Pulmonary artery endothelial cell (primary cell): ENCODE measurements around the gene IL26. TPM values are rescaled to one million over a fixed set of nuclear protein-coding genes. Genes with fewer than 3 reads are reported as not detected.
"Not testable (repeated sequence)": the region's sequence is repeated elsewhere in the genome, so short reads cannot be mapped to it uniquely, and the experiment has no call there.

Experiments
- DNase-seq: peaks from one replicate; pipeline ENCODE4 v3.0.0-alpha.2; 2011; ENCODE audit warnings: low read depth, low spot score
- total RNA-seq: library from RNA; depleted of rRNA; stranded (reverse); fragments of >200 nt; gene quantifications from 2 replicates; pipeline ENCODE4 v1.2.3, GENCODE V29; 2014

IL26 gene
- total RNA-seq, 1 donor from 2014 or later = not detected

DNA sequence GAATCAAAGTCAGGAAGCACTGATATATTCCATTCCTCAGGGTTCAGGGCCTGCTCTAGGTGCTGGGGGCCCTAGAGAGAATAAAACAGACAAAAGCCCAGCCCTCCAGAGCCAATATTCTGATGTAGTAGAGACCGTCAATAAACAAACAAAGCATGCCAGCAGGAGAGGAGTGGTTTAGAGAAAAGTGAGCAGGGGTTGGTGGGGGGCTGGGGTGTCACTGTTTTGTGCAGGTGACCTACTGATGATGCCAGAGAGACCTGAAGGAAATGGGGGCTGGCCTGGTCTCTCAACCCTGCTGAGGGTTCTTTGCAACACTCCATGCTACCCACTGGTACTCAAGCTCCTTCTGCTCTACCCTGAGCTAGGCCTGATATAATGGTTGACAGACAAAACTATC, 26.5 kb downstream of the IL26 start:
- DNase-seq = no peak

DNA sequence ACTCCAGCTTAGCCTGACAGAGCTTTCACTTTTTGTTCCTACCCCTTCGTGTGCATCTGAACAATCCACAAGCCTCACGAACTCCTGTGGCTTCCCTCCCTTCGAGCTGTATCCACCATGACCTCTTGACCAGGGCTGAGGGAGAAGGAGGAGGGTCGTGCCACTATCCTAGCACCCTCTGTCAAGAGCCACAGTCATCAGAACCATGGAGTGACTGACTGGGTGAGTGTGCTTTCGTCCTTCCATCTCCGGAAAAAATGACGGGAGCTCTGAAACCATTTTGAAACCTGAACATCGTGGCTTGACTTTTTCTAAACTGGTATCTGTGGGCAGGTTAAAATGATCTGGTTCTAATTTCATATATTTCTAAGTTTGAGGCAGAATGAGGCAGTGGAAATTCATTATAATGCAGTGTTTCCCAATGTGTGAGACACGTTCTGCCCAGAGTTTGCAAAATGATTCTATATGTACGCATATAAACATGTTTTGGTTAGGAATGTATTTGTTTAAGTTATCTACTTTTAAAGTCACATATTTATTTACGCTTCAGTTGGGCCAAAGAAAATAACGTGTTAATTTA, 27.0 kb downstream of the IL26 start:
- no peak for DNase-seq

DNA sequence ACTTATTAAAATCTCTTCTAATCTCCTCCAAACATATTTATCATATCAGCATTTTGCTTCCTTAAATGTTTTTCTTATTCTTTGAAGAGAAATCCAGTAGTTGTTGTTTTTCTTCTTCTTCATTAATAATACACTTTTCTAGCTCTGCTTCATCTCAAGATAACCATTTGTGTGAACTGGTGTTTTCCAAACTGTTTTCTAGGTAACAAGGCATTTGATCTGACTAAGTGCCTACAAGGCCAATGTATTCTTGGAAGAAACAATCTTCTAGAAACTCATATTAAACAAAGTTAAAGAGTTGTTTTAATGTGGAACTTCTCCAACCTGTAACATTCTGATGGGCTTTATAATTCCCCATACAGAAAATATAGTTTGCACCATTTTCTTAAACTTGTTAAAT, 35.3 kb downstream of the IL26 start:
- DNase-seq = no peak

DNA sequence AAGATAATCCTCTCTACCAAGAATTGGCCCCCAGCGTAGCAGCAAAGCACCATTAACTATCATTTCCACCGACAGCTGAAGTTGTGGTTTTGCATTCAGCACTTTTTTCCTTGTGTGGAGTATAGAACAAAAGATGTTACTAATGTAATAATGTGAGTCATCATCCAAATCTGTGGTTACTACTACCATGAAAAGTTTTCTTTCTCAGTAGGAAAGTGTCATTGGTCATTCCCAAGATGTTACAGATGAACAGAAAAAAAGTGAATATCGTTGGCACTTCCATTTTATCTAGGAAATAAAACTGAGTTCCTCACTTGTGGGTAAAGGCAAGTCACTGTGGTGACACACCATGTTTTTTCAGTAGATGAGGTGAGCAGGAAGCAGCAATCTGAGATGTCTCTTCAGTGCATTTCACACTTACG, 35.8 kb downstream of the IL26 start:
- DNase-seq = no peak

DNA sequence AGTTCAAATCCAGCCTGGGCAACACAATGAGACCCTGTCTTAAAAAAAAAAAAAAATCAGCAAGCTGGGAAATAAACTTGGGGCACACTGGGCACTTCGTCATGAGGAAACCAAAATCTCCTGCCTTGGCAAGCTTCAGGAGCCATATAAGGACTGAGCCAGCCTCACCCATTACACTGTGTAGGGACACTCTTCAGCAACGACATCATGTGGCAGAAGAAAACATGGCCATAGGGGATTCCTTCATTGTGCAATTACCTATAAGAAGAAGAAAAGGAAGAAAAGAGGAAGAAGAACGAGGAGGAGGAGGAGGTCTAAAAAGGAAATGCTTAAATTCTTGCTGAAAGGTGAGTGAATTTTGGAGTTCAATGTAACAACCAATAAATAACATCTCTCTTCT, 40.0 kb downstream of the IL26 start:
- no peak for DNase-seq

DNA sequence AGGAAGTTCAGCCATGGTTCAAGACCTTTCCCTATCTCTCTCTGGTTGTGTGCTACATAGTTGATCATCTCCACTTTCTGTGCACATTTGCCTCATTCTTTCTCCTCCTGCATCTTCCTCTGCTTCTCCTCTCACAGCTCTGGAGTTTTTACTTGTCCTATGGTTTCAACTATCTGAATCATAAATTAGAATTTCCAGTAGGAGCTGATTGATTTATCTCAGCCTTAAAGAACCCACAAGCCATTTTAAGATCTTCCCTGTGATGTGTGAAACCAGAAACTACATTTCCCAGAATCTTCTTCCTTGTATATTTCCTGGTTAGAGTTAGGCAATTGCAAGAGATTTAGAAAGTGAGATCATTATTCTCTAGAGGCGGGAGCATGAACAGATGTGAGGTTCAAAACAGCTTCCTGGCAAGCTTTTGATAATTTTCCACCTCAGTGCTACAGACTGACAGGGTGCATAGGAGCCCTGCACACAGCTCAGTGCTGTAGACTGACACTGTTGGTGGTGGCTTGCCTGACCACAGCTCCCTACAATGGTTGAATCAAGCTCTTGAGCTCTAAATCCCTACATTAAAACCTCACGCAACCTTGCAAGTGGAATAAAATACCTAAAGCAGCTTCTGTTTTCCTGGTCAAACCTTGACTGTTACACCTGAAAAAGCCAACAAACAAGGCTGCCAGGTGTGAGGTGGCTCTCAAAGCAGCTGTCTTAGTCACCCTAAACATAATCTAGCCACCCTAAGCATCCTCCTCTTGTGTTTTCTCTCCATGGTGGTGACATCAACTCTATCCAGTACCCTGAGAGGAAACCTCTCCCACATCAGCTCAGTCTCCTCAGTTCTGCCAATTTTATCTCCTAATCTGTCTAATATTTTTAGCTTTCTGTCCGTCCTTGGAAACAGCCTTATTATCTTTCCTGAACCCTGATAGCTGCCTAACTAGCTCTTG, 44.5 kb downstream of the IL26 start:
- no peak for DNase-seq

DNA sequence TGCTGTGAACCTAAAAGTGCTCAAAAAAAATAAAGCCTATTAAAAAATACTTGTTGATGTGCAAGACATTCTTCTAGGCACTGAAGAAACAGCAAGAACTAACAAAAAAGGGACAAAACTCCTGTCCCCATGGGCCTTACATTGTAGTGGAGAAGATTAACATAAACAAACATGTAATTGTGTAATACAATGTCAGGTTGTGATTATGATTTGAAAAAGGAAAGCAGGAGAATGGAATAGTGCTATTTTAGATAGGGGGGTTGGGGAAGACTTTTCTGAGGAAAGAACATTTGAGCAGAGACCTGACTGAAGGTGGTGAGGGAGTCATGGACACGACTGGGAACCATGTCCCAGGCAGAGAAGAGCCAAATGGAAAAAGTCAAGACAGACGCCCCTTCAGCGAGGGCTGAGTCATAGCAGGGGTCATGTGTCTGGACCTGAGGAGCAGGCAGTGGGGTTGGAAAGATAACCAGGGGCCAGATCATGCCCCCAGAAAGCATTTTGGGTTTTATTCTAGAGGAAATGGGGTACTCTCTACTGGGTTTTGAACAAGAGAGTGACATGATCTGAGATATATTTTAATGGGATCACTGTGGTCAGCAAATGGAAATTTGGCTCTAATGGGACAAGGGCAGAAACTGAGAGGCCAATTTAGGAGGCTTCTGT, 46.7 kb downstream of the IL26 start:
- no peak for DNase-seq

DNA sequence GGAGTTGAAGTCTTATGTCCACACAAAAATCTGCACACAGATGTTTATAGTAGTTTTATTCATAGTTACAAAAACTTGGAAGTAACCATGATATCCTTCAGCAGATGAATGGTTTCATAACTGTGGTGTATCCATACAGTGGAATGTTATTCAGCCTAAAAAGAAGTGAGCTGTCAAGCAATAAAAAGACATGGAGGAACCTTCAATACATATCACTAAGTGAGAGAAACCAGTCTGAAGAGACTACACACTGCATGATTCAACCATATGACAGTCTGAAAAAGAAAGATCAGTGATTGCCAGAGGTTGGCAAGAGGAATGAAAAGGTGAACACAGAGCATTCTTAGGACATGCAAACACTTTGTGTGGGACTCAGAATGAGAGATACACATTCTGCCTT, 47.4 kb downstream of the IL26 start:
- no peak for DNase-seq

DNA sequence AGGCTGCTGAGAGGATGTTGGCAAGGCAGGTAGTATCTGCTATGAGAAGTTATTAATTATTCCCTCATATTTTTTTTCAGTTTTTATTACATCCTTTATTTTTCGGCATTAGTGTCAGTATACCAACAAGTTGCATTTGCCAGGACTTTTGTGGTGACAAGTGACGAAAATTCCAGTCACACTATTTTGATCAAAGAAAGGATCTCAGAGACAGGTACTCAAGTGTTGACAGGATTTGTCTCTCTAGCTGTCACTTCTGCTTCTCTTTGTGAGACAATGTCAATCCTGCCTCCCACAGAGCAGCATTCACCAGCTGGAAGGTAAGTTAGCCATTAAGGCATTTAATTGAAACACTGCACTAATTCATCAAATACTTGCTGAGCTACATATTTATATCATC, 48.0 kb downstream of the IL26 start:
- no peak for DNase-seq

DNA sequence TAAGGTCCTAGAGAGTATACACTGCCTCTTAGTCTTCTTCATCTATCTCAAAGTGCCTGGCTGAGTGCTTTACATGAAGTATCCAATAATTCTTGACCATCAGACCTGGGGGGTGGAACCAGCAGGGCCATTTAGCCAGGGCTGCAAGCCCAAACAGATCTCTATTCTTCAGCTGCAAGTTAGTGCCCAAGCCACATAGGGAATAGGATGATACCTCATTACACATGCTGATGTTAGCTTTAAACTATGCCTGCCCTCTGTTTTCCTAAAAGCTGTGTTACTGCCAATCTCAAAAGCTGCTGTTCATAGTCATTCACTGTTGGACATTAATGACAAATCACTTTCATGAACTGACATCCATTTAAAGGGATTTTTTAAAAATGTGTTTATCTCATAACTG, 49.4 kb downstream of the IL26 start:
- DNase-seq = no peak

DNA sequence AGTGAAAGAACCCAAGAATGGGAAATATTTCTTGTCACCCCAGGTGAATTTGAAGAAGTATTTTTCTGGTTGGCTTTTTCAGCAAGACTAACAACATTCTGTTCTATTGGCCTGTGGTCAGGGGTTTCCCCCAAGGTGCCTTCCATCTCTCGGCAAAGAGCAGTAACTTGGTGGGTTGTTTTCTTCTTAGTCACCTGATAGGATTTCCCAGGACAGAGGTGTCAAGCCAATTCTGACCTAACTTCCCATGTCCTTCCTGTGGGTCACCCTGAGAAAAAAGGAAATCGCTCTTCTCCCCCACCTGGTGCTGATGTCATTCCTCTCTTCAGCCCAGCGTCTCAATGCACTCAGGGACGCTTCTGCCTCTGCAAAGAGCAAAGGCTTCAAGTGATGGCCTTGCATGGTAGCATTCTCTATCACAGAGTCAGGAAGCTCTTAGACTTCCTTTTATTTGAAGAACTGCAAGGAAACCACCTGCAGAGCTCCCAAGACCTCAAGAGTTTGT, 50.0 kb downstream of the IL26 start:
- DNase-seq = no peak

DNA sequence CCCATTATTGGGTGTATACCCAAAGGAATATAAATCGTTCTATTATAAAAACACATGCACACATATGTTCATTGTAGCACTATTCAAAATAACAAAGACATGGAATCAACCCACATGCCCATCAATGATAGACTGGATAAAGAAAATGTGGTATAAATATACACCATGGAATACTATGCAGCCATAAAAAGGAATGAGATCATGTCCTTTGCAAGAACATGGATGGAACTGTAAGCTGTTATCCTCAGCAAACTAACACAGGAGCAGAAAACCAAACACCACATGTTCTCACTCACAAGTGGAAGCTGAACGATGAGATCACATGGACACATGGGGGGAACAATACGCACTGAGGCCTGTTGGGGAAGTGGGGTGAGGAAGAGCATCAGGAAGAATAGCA, 50.8 kb downstream of the IL26 start:
- DNase-seq = not testable (repeated sequence)

DNA sequence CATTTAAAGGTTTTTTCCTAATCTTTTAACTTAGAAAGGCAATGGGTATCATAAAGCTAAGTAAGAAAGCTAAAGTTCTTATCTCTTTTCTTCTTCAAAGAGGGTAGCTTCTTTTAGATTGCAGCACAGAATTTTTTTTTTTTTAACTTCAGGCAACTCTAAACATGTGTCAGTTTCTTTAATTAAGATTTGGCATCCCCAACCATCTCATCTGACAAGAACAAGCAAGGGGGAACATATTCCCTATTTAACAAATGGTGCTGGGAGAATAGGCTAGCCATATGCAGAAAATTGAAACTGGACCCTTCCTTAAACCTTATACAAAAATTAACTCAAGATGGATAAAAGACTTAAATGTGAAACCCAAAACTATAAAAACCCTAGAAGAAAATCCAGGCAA, 51.8 kb downstream of the IL26 start:
- no peak for DNase-seq

DNA sequence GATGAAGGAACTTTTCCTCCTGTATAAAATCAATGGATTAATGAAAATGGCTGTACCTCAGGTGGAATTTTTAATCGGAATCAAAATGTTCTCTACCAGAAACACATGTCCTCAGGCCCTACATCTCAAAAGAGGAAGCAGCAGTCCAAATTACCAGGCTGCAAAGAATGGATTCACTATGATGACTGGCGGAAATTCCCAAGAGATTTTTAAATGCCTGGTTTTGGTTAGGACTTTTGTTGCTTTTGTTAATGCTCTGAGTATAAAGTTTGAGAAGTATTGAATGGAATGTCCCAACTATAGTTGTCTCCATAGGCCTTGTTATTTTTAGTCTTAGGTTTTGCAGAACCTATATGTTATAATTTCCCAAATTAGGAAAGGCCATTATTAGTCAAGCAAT, 54.9 kb downstream of the IL26 start:
- no peak for DNase-seq

DNA sequence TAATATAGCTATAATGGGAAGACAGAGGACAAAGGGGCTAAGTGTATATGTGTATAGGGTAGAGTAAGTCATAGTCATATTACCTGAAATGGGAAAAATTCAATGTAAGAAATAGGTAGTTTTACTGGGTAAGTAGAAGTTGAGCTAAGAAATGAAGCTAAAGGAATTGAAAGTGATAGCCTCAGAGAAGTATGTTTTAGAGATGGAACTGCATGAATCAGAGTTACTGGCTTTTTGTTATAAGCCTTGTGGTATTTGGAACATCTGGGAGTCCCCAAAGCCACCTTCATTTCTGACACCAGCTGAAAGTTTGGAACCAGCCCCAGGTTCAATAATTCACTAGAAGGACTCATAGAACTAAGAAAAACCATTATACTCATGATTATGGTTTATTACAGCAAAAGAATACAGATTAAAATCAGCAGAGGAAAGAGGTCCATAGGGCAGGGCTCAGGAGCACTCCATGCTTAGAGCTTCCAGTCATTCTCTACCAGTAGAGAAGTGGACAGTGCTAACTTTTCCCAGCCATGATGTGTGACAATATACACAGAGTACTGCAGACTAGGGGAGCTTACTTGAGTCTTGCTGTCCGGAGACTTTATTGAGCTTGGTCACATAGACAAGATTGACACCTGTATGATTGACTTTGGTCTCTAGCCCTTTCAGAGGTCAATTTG, 56.3 kb downstream of the IL26 start:
- no peak for DNase-seq

DNA sequence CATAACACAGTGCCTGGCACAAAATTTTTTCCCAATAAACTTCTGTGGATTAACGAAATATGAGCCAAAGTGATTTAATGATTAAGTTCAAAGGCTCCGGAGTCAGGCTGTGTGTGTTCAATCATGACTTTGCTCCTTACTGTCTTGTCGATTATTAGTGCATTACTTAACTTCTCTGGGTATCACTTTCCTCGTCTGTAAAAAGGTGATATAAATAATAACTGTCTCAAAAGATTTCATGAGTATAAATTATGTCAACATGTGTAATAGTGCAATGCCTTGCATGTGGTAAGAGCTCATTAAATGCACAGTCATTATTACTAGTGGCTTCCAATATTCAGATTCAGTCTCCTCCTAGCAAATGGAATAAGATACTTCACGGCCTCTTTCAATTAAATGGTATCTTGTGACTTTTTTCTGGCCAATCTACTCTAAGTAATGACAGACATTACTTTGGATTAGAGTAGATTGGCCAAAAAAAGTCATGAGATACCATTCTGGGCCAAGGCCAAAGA, 59.2 kb downstream of the IL26 start:
- no peak for DNase-seq

DNA sequence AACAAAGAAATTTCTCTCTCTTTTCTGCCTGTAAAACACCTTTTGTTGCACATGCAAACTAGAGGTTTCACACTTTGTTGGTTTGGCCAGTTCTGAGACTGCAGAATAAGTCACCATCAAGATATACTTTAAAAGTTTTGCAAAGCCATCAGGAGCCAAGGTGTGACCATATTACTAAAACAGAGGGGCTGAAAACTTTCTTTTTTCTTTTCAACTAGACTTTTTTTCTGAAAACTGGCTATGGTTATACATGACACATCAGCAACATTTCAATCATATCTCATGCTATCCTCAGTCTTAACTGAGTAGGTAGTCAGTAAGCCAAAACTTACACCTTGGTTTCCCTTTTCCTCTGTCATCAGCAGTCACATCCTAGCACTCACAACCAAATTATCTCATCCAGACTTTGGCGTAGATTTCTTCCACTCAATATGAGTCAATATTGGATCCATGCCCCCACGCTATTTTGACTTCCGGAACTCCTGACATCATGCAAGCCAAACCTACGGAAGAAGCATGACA, 62.0 kb downstream of the IL26 start:
- DNase-seq = no peak

DNA sequence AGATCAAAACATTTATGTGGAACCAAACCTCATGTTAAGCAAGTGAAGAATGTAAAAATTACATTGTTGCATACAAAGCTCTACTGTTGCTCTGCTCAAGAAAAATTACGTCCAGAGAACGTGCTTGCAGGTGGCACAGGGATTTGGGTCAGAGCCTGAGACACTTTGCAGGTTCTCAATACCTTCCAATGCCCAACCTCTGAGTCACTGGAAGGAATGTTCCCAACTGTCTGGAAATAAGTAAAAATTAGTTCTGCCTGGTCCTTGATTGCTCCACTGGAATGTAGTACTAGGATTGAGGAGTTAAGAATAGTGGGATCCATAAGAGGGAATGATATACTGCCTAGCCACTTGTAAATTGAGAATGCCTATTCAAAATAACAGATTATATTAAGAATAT, 63.2 kb downstream of the IL26 start:
- no peak for DNase-seq

DNA sequence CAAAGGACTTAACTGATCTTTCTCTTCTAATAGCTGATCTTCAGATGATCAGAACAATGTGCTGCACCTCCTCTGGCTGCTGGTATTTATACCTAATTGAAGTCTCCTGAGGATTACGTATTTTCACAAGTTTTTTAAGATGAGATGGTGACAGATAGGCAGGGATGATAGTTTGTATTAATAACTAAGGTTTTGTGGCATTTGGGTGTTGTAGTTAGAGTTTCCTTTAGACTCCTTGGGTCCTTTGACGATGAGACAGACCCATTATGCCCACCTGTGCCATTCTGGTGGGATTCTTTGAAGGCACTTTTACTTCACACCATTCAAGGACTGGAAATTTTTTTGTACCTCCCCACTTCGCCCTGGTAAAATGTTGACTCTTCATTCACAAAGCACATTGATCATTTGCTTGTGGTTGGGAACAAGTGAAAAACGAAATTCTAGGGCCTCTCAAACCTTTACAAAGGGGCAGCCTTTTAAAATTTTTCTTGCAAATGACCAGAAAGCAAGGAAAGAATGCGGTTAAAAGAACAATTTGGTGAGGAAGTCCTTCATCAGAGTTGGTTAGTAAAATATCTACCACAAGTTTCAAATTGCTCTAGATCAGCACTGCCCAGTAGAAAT, 65.8 kb downstream of the IL26 start, which contains the start of gene IFNG:
Gene IFNG, minus strand, starts transcription at position 60 of the 624 bp plus-strand sequence. CDS start 125 bp downstream, outside the sequence.
- DNase-seq = no peak

DNA sequence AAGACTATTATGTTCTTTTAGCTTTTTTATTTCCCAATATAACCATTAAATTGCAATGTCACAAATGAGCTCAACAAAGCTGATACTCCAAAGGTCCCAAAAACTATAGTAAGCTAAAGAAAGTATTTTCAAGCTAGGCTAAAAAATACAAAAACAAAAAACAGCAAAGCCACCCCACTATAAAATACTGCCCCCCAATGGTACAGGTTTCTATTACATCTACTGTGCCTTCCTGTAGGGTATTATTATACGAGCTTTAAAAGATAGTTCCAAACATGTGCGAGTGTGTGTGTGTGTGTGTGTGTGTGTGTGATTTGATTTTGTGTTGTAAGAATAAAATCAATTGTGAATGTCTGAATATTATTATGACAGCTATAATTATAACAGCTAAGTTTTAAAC, 67.2 kb downstream of the IL26 start:
- no peak for DNase-seq

DNA sequence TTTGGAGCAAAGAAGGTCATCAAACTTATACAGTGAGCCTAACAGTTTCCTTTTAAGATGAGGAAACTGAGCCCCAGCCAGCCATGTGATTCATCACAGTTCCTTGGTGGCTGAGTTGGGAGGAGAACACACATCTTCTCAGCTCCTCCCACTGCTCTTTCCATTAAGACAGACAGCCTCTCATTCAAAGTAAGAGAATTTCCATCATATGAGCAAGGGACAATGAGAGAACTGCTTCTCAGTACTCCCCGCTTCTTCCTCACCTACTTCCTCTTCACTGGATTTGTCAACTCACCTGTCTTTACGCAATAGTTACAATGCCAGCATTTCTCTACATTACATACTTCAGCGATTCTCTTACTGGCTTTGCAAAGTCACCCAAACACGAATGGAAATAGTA, 68.2 kb downstream of the IL26 start:
- DNase-seq = no peak
